ENCODE results near the gene CCDC122.
A peak's percentile ranks its signal among the peaks of the same experiment; 100 is the strongest.
"Not testable (repeated sequence)": the region's sequence is repeated elsewhere in the genome, so short reads cannot be mapped to it uniquely, and the experiment has no call there.

Gene CCDC122

DNA sequence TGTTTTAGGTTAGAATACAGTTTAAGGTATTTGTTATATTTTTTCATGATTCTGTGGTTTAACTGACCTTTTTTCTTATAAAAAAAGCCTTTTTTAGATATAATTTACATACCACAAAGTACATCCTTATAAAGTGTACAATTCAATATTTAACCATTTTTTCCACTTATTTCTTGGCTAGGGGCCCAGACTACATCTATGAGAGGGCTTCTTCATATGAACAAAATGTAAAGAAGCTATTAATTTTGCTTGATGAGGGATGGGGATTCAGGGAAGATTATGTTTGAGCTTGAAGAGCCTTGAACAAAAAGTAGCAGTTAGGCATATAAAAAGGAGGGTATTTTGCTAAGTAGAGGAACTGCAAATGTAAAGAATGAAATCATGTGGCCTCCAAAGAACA is 2.2 kb downstream of the CCDC122 start:
- DNase-seq (ENCODE audit: low read depth in 2 of 3, low spot score in 1 of 3), result no peak

DNA sequence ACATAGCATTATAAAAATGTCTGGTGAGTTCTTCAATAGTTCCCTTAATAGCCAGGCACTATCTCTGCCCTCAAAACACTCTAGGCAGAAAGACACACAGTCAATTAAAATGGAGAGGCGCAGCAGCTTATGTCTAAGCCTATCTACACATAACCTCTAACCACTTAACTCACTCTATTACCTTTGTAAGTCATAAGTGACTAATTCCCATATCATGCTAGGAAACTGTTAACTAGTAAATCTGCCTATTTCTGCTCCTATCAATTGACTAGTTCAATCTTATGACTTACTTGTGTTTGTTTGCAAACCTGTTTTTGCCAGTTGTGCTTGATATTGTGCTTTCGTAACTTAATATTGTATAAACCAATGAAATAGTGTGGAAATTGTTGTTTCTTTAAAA is 3.2 kb downstream of the CCDC122 start:
- DNase-seq (ENCODE audit: low read depth in 2 of 3, low spot score in 1 of 3), result no peak

- DNase-seq (ENCODE audit: low read depth in 2 of 3, low spot score in 1 of 3), result no peak
These were observed 4.9 kb downstream of the CCDC122 start for GRCh38 chr13:43874504-43875092.

DNA sequence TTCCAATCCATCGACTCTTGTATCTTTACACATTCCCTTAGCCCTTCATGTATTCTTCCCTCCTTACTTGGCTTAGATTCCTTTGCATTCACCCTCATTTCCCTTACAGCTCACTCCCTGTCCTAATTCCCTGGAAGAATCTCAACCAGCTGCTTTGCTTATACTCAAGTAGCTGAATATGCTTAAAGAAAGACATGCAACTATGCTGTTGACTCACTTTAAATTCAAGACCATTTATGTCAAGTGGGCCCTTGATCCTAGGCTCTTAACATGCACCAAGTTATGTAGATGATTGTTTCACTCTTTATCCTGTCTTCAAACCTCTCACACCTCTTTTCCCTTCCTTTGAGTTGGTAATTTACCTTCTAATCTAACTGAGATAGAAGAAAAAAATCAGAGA is 7.4 kb downstream of the CCDC122 start:
- DNase-seq (ENCODE audit: low read depth in 2 of 3, low spot score in 1 of 3), result no peak

- DNase-seq (ENCODE audit: low read depth in 2 of 3, low spot score in 1 of 3), result no peak
These were observed 13.6 kb downstream of the CCDC122 start for GRCh38 chr13:43865892-43866291.

DNA sequence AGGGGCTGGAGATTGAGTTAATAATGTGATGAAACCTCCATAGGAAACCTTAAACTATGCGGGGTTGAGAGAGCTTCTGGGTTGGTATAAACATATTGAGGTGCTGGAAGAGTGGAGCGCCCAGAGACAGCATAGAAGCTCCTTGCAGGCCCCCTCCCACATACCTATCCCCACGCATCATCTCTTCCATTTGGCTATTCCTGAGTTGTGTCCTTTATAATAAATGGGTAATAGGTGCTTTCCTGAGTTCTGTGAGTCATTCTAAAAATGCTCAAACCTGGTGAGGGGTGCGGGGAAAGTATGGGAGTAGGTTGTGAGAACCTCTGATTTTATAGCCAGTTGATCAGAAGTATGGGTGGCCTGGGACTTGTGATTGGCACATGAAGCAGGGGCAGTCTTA is 14.6 kb downstream of the CCDC122 start:
- no peak for DNase-seq (ENCODE audit: low read depth in 2 of 3, low spot score in 1 of 3)

DNA sequence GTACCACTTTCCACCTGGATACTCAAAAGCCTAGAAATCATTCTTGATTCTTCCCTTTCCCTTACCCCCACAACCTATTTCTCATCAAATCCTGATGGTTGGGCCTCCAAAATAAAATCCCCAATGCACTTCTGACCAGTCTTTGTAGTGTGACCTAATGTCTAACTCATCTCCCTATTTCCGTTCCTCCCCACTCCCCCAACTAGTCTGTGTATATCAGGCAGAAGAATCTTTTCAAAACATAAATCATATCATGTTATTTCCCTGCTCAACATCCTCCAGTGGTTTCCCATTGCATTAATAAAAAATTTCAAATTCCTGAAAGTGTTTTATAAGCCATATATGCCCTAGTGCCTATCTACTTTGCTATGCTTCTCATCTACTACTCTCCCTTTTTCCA is 17.7 kb downstream of the CCDC122 start:
- no peak for DNase-seq (ENCODE audit: low read depth in 2 of 3, low spot score in 1 of 3)

GRCh38 chr13:43852923-43853404 is 26.6 kb downstream of the CCDC122 start:
- no peak for DNase-seq (ENCODE audit: low read depth in 2 of 3, low spot score in 1 of 3)

- DNase-seq (ENCODE audit: low read depth in 2 of 3, low spot score in 1 of 3), result no peak
These were observed 28.7 kb downstream of the CCDC122 start for GRCh38 chr13:43850873-43851272.

DNA sequence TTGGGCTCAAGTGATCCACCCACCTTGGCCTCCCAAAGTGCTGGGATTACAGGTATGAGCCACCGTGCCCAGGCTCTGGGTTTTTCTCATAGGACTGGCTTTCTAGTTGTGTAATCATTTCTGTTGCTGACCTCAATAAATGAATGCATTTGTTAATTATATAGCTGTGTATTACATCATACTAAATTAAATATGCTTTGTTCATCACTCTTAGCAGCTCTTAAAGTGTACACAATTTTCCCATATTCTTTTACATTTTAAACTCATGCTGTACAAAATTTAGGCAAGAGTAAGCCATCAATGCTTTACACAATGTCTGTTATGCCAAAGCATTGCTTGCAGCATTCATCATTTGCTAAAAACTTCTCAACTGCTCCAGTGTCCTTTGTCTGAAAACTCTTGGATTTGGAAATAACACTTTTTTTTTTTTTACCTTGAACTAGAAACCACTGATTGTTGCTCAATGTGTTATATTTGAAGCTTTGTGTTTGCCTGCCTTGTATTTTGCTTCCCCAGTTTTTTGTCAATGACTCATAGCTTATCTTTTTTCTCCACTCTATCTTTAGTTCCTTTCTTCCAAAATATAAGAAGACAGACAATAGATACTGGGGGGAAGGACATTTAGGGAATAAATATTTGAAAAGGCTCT is 31.4 kb downstream of the CCDC122 start:
- DNase-seq (ENCODE audit: low read depth in 2 of 3, low spot score in 1 of 3), result no peak

- no peak for DNase-seq (ENCODE audit: low read depth in 2 of 3, low spot score in 1 of 3)
These were observed 32.9 kb downstream of the CCDC122 start for GRCh38 chr13:43846496-43847158.

- no peak for DNase-seq (ENCODE audit: low read depth in 2 of 3, low spot score in 1 of 3)
These were observed 40.6 kb downstream of the CCDC122 start for GRCh38 chr13:43838909-43839308.

GRCh38 chr13:43835701-43836100 is 43.8 kb downstream of the CCDC122 start:
- DNase-seq (ENCODE audit: low read depth in 2 of 3, low spot score in 1 of 3), result no peak

- no peak for DNase-seq (ENCODE audit: low read depth in 2 of 3, low spot score in 1 of 3)
These were observed 48.5 kb downstream of the CCDC122 start for GRCh38 chr13:43831088-43831487.

GRCh38 chr13:43830497-43830881 is 49.1 kb downstream of the CCDC122 start:
- DNase-seq (ENCODE audit: low read depth in 2 of 3, low spot score in 1 of 3), result no peak

- not testable (repeated sequence) for DNase-seq (ENCODE audit: low read depth in 2 of 3, low spot score in 1 of 3)
These were observed 54.9 kb downstream of the CCDC122 start for GRCh38 chr13:43824656-43825055.

GRCh38 chr13:43822969-43823368 is 56.6 kb downstream of the CCDC122 start:
- DNase-seq (ENCODE audit: low read depth in 2 of 3, low spot score in 1 of 3), result no peak

- no peak for DNase-seq (ENCODE audit: low read depth in 2 of 3, low spot score in 1 of 3)
These were observed 63.1 kb downstream of the CCDC122 start for GRCh38 chr13:43816401-43816889.

DNA sequence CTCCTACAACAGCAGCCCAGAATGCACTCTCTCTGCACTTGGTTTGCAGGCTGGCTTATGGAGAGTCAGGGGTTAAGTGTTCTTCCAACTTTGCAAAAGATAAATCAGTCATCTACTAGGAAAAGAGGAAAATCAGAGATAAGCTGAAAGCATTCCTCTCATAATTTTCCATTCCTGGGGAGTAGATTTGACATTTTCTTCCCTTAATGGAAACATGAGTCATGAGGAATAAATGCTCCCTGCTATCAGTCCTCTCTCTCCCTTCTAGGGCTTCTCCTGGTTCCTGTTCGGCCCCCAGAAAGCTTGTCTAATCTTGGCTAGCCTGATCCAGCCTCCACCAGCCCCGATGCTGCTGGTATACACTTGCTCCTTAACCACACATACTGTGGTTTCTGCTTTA is 64.3 kb downstream of the CCDC122 start:
- DNase-seq (ENCODE audit: low read depth in 2 of 3, low spot score in 1 of 3), result no peak

- DNase-seq (ENCODE audit: low read depth in 2 of 3, low spot score in 1 of 3), result no peak
These were observed 70.9 kb downstream of the CCDC122 start for GRCh38 chr13:43808676-43809075.

DNA sequence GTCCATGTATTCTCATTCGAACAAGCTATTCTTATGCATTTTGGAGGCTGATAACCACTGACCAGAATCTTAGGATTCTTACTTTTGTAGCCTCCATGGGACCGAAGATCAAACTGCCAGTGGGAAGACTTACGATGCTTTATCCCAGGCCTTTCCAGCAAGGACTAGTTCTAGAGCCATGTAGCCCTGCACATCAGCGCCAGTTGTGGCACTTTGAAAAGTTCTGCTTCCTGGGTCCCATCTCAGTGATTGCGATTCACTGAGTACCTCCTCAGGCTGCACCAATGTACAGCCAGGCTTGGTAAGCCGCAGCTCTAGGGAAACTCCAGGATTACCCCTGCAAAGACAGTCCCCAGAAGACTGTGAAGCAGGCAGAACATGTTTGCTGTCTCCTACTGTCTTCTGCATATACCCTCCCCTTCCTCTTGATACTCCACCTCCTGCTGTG is 73.8 kb downstream of the CCDC122 start:
- no peak for DNase-seq (ENCODE audit: low read depth in 2 of 3, low spot score in 1 of 3)

GRCh38 chr13:43805071-43805468 is 74.5 kb downstream of the CCDC122 start:
- peak in 1 of 3 donors; percentile 21 for DNase-seq (ENCODE audit: low read depth in 2 of 3, low spot score in 1 of 3)

Measured in stimulated activated CD4-positive, alpha-beta T cell treated with anti-CD3 and anti-CD28 coated beads, Interleukin-12 subunit alpha, Interleukin-12 subunit beta, amount 100 ng/mL, for 48 hours (primary cell).